Measurements from ENCODE around the gene UBE2F. TPM values are rescaled to one million over a fixed set of nuclear protein-coding genes. Genes with fewer than 3 reads are reported as not detected.

UBE2F gene
- total and polyA plus RNA-seq, 9 of the 15 experiments (the other 6 are each of a cell fraction or from before 2014, with no cell fraction given), result 18.1 to 88.1 (median 53.0) TPM

GRCh38 chr2:237964578-237965404, 2.0 kb upstream of the UBE2F start (continued):
- TF ChIP-seq MGA (IDR thresholded peaks at IDR 0.05), result peak; percentile 59; the same call in 1 of the 2 replicates
- TF ChIP-seq, protein P1, sequence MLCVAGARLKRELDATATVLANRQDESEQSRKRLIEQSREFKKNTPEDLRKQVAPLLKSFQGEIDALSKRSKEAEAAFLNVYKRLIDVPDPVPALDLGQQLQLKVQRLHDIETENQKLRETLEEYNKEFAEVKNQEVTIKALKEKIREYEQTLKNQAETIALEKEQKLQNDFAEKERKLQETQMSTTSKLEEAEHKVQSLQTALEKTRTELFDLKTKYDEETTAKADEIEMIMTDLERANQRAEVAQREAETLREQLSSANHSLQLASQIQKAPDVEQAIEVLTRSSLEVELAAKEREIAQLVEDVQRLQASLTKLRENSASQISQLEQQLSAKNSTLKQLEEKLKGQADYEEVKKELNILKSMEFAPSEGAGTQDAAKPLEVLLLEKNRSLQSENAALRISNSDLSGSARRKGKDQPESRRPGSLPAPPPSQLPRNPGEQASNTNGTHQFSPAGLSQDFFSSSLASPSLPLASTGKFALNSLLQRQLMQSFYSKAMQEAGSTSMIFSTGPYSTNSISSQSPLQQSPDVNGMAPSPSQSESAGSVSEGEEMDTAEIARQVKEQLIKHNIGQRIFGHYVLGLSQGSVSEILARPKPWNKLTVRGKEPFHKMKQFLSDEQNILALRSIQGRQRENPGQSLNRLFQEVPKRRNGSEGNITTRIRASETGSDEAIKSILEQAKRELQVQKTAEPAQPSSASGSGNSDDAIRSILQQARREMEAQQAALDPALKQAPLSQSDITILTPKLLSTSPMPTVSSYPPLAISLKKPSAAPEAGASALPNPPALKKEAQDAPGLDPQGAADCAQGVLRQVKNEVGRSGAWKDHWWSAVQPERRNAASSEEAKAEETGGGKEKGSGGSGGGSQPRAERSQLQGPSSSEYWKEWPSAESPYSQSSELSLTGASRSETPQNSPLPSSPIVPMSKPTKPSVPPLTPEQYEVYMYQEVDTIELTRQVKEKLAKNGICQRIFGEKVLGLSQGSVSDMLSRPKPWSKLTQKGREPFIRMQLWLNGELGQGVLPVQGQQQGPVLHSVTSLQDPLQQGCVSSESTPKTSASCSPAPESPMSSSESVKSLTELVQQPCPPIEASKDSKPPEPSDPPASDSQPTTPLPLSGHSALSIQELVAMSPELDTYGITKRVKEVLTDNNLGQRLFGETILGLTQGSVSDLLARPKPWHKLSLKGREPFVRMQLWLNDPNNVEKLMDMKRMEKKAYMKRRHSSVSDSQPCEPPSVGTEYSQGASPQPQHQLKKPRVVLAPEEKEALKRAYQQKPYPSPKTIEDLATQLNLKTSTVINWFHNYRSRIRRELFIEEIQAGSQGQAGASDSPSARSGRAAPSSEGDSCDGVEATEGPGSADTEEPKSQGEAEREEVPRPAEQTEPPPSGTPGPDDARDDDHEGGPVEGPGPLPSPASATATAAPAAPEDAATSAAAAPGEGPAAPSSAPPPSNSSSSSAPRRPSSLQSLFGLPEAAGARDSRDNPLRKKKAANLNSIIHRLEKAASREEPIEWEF (CRISPR knock-in tag; IDR thresholded peaks at IDR 0.05), result peak; percentile 86
- TF ChIP-seq MAFK (IDR thresholded peaks at IDR 0.05; ENCODE audit: low read length), result no peak; the same call in 1 of the 2 replicates
- peak; percentile 86 for TF ChIP-seq JUN (IDR thresholded peaks at IDR 0.05; ENCODE audit: borderline replicate concordance, low read depth, low read length)
- TF ChIP-seq JUN (CRISPR knock-in tag; IDR thresholded peaks at IDR 0.05; ENCODE audit: borderline replicate concordance), result 0 out of 2 replicates have a peak, but pooled peaks have one; percentile 60
- no peak for TF ChIP-seq KDM4B (IDR thresholded peaks at IDR 0.05; ENCODE audit: borderline replicate concordance in 2 of 2, low read depth in 1 of 2)
- TF ChIP-seq MYC (IDR thresholded peaks at IDR 0.05; ENCODE audit: low read depth, low read length), result peak; percentile 83
- TF ChIP-seq MYC (CRISPR knock-in tag; IDR thresholded peaks at IDR 0.05; ENCODE audit: borderline replicate concordance, low read depth), result peak; percentile 96
- TF ChIP-seq SUPT5H (IDR thresholded peaks at IDR 0.05), result no peak
- no peak for TF ChIP-seq ZNF143 (CRISPR knock-in tag; IDR thresholded peaks at IDR 0.05)

All from K562 (cell line).